GOT3 (cell line): Measurements from ENCODE around the gene ZSWIM5.
"Not testable (repeated sequence)": the region's sequence is repeated elsewhere in the genome, so short reads cannot be mapped to it uniquely, and the experiment has no call there.

ENCODE experiments used
- DNase-seq: peaks from one replicate; lab custom pipeline; 2025; ENCODE audit warnings: mixed read lengths; lab: John Stamatoyannopoulos, UW

Gene ZSWIM5

DNA sequence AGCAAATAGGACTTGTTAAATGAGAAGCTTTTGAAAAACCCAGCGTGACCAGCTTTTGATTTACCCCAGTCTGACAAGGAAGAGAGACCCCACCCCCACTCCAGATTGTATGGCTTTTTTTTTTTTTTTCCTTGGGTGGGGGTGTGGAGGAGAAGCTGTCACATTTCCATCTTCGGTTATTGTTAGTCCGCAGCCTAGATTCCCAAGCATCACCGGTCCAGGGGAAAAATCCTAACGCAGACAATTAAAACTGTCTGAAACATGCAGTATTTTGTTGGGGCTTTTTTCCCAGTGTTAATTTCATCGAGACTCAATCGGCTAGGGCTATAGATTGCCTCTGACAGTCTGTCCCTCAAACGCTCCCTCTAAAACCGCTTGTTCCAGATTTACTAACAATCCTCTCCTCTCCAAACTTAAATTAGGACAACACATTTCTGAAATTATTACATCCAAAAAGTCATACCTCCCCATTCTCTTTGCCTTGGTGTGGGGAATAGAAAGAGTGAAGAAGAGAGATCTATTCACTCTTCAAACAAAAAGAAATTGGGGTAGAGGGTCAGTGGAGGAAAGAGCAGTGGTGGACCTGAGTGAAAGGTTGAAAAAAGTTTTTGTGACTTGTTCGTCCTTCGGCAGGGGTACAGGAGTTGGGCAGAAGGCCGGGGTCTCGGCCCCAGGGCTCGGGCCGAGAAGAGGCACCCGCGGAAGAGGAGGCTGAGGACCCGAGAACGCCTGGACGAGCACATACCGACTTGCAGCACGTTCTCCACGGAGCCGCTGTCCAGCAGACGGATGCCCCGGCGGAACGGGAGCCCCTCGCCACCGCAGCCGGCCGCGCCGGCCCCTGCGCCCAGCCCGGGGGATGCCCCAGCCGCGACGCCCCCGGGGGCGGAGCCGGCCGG, 1.1 kb downstream of the ZSWIM5 start:
- no peak for DNase-seq

DNA sequence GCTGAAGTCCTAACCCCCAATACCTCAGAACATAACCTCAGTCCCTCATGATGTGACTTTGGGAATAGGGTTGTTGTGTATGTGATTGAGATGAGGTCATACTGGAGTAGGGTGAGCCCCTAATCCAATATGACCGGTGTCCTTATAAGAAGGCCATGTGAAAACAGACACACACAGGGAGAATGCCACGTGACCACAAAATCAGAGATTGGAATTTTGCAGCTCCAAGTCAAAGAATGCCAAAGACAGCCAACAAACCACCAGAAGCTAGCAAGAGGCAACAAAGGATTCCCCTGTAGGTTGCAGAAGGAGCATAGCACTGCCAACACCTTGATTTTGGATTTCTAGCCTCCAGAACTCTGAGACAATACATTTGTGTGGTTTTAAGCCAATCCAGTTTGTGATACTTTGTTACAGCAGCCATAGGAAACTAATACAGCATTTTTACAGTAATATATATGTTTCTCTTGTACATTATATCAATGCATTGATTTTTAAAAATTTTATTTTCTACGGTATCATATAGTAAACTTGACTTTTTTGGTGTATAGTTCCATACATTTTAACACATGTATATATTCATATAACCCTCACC, 5.4 kb downstream of the ZSWIM5 start:
- no peak for DNase-seq

DNA sequence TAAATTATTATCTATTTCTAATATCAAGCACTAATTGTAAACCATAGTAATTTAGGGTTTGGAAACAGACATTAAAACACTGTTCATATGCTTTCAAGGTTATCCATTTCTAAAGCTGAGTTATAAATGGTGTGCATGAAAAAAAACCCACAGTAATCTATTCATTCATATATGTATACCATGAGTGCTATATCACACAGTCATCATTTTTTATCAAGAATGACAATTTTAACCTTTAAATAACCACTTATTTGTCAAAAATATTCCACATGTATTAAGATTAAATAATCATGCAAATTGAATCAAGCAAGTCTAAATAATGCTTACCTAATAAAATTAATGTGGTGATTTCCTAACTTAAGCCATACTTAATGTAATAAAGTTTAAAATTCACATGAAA, 6.0 kb downstream of the ZSWIM5 start:
- DNase-seq = no peak

DNA sequence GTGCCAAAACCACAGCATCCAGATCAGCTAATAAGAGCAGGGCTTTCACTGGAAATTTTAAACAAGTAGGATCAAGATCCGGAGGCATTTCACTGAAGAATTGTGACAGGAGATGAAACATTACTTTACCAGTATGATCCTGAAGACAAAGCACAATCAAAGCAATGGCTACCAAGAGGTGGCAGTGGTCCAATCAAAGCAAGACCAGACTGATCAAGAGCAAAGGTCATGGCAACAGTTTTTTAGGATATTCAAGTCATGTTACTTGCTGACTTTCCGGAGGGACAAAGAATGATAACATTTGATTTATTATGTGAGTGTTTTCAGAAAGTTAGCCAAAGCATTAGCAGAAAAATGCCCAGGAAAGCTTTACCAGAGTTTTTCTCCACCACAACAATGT, 8.2 kb downstream of the ZSWIM5 start:
- no peak for DNase-seq

DNA sequence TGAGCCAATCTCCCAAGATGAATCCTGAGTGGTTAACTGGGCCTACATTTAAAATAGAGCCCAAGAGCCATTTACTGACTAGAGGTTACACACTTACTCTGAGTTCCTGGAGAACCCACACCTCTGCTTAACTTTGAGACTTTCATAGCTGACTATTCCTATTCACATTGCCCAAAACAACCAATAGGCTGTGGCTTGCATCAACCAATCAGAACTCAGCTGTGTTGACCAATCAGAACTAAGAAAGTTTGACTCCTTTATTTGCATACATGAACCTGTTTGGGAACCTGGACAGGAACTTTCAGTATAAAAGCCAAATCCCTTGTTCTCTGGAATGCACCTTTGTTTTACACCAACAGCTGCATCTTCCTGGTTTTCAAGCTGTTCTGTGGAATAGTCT, 9.5 kb downstream of the ZSWIM5 start:
- no peak for DNase-seq

DNA sequence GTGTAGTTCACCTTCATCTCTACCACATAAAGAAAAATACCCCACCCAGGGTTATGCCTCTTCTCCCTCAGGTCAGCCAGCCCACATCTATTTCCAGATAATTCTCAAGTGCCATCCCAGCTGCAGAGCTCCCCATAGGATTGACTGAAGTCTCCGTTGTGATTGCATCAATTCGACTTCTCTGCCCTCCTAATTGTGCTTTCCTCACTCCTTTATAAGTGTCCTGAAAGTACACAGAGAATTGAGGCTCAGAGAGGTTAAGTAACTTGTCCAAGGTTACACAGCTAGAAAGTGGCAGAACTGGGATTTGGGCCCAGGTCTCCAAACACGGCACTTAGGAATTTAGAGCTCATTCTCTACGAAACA, 15.0 kb downstream of the ZSWIM5 start:
- no peak for DNase-seq

DNA sequence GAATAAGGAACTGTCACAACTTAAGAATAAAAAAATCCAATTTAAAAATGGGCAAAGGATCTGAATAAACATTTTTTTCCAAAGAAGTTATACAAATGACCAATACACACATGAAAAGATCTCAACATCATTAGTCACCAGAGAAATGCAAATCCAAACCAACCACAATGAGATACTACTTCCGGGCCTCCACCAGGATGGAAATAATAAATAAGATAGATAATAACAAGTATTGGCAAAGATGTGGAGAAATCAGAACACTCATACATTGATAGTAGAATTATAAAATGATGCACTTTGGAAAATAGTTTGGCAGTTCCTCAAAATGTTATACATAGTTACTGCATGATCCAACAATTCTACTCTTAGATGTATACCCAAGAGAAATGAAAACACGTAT, 18.7 kb downstream of the ZSWIM5 start:
- DNase-seq = no peak

DNA sequence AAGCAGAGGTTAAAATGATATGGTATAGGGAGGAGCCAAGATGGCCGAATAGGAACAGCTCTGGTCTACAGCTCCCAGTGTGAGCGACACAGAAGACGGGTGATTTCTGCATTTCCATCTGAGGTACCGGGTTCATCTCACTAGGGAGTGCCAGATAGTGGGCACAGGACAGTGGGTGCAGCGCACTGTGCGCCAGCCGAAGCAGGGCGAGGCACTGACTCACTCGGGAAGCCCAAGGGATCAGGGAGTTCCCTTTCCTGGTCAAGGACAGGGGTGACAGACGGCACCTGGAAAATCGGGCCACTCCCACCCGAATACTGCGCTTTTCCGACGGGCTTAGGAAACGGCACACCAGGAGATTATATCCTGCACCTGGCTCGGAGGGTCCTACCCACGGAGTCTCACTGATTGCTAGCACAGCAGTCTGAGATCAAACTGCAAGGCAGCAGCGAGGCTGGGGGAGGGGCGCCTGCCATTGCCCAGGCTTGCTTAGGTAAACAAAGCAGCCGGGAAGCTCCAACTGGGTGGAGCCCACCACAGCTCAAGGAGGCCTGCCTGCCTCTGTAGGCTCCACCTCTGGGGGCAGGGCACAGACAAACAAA, 26.4 kb downstream of the ZSWIM5 start:
- DNase-seq = not testable (repeated sequence)

DNA sequence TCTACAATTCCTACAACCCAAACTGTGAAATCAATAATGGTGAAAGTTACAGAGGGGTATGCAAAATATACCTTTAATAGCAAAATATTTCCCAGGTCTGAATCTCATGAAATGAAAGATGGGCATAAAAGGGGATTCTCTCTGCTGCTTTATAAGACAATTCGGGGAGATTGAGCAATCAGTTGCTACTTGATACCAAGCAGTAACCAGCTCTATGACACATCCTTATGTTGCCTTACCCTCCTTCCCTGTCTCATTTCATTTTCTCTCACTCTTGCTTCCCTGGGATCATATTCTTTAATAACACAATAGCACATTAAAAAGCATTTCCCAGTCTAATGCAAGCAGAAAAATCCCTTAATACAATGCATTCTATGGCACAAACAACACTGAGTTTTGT, 29.0 kb downstream of the ZSWIM5 start:
- no peak for DNase-seq

DNA sequence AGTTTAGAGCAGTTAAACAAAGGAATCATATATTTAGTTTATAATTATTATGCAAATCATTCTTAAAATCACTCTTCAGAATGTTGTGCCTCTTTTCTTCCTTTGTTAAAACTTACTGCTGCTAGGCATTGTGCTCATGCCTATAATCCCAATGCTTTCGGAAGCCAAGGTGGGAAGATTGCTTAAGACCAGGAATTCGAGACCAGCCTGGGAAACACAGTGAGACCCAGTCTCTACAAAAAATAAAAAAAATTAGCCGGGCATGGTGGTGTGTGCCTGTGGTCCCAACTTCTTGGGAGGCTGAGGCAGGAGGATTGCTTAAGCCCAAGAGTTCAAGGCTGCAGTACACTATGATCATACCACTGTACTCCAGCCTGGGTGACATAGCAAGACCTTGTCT, 33.6 kb downstream of the ZSWIM5 start:
- DNase-seq = no peak

DNA sequence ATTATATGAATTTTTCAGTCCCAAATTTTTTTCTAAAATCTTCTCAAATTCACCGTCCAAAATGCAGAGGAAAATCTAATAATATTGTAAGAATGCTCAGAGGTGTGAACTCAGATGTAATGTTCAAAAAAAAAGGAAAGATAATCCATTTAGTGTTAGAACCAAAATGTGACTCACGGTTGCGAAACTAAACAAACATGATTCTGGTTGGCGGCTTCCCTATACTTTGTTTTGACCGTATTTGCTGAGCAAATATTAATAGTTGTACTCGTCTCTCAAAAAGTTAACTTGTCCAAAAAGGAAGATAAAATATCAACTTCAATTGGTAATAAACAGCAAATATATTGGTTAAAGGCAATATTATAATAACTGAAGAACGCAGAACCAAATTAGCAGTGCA, 34.4 kb downstream of the ZSWIM5 start:
- DNase-seq = no peak

DNA sequence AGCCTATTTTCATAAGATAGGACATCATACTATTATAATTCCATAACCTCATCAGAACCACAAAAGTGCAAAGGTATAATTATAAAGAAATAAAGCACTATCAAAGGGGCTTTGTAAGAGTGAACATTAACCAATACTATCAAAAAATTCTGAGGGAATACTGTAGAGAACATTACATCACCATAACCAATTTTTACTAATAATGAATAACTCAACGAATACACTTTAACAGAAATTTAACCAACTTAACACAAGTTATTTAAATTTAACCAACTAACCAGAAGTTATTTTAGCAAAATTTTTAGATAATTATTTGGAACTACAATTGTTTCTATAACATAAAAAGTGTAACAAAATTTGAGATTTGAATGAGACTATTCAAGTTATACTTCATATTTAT, 34.8 kb downstream of the ZSWIM5 start:
- no peak for DNase-seq

DNA sequence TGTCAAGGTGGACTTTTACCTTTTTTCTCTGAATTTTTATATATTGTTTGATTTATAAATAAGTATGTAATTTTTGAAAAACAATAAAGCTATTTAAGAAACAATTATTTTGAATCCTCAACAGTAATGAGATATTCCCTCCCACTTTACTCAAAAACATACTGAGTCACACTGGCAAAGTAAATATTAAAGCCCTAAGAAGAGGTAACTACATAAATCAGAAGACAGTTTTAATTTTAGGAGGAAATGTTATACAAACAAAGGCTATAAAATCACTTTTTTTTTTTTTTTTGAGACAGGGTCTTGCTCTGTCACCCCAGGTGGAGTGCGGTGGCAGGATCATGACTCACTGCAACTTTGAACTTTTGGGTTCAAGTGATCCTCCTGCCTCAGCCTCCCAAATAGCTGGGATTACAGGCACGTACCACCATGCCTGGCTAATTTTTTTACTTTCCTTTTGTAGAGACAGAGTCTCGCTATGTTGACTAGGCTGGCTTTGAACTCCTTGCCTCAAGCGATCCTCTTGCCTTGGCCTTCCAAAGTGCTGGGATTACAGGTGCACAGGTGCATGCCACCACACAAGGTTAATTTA, 36.2 kb downstream of the ZSWIM5 start:
- DNase-seq = no peak

DNA sequence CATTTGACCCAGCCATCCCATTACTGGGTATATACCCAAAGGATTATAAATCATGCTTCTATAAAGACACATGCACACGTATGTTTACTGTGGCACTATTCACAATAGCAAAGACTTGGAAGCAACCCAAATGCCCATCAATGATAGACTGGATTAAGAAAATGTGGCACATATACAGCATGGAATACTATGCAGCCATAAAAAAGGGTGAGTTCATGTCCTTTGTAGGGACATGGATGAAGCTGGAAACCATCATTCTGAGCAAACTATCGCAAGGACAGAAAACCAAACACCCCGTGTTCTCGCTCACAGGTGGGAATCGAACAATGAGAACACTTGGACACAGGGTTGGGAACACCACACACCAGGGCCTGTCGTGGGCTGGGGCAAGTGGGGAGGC, 38.5 kb downstream of the ZSWIM5 start:
- not testable (repeated sequence) for DNase-seq

DNA sequence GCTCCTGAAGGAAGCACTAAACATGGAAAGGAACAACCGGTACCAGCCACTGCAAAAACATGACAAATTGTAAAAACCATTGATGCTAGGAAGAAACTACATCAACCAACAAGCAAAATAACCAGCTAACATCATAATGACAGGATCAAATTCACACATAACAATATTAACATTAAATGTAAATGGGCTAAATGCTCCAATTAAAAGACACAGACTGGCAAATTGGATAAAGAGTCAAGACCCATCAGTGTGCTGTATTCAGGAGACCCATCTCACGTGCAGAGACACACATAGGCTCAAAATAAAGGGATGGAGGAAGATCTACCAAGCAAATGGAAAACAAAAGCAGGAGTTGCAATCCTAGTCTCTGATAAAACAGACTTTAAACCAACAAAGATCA, 42.1 kb downstream of the ZSWIM5 start:
- DNase-seq = not testable (repeated sequence)

DNA sequence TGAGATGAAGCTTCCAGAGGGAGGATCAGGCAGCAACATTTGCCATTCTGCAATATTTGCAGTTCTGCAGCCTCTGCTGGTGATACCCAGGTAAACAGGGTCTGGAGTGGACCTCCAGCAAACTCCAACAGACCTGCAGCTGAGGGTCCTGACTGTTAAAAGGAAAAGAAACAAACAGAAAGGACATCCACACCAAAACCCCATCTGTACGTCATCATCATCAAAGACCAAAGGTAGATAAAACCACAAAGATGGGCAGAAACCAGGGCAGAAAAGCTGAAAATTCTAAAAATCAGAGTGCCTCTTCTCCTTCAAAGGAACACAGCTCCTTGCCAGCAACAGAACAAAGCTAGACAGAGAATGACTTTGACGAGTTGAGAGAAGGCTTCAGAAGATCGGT, 43.3 kb downstream of the ZSWIM5 start:
- not testable (repeated sequence) for DNase-seq

DNA sequence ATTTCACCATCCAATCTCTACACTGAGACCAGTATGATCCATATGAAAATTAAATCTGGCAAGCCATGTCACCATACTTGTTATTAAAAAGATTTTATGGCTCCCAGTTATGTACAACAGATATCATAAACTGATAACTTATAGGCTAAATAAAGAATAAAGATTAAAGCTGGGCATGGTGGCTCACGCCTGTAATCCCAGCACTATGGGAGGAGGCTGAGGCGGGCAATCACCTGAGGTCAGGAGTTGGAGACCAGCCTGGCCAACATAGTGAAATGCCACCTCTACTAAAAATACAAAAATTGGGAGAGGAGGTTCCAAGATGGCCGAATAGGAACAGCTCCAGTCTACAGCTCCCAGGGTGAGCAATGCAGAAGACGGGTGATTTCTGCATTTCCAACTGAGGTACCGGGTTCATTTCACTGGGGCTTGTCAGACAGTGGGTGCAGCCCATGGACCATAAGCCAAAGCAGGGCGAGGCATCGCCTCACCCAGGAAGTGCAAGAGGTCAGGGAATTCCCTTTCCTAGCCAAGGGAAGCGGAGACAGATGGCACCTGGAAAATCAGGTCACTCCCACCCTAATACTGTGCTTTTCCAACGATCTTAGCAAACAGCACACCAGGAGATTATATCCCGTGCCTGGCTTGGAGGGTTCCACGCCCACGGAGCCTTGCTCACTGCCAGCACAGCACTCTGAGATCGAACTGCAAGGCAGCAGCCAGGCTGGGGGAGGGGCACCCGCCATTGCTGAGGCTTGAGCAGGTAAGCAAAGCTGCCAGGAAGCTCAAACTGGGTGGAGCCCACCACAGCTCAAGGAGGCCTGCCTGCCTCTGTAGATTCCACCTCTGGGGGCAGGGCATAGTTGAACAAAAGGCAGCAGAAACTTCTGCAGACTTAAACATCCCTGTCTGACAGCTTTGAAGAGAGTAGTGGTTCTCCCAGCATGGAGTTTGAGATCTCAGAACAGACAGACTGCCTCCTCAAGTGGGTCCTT, 44.1 kb downstream of the ZSWIM5 start:
- not testable (repeated sequence) for DNase-seq

DNA sequence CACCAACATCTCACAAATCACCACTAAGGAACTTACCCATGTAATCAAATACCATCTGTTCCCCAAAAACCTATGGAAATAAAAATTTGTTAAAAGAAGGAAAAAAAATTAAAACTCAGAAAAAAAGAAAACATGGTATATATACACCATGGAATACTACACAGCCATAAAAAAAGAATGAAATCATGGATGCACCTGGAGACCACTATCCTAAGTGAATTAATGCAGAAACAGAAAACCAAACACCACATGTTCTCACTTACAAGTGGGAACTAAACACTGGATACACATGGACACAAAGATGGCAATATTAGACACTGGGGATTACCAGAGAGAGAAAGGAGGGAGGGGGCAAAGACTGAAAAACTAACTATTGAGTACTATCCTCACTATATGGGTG, 50.4 kb downstream of the ZSWIM5 start:
- no peak for DNase-seq

DNA sequence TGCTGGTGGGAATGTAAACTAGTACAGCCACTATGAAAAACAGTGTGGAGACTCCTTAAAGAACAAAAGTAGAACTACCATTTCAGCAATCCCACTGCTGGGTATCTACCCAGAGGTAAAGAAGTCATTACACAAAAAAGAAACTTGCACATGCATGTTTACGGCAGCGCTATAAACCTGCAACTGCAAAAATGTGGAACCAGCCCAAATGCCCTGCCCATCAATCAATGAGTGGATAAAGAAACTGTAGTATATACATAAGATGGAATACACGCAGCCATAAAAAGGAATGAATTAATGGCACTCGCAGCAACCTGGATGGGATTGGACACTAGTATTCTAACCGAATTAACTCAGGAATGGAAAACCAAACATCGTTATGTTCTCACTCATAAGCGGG, 51.0 kb downstream of the ZSWIM5 start:
- no peak for DNase-seq

DNA sequence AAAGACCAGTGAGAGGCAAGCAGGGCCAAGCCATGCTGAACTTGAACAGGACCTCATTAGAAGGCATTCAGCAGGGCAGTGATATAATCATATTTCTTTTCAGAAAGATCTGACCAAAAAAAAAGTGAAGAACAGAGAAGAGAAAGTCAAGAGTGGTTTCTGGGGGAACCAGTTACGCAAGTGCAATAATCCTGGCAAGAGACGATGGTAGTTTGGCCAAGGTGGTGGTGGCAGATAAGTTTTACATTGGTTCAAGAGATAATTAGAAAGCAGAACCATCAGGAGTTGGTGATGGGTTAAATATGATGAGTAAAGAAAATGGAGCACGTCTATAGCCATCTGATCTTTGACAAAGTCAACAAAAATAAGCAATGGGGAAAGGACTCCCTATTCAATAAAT, 54.3 kb downstream of the ZSWIM5 start:
- DNase-seq = no peak

DNA sequence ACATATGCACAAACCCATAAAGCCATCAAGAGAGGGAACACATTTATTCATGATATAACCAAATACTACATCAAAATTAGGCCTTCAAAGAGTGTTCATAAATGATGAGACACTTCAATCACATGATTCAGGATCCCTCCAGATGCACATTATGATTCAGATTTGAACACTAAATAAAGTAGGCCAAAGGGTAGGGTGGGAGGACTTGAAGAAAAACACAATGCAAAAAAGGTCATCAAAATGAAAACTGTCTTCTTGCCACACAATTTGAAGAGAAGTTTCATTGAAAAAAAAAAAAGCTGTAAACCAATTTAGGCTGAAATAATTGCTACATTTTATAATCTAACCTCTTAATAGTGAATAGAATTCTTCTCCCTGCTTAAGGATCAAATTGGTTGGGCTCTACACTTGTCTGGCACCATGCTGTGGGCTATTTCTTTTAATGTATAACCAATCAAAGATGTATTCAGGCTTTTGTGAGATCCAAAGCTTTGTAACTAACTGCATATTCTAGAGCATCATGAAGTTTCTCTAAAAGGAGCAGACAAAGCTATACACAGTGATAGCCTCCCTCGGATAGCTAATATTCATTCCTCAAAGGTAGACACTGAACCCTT, 58.1 kb downstream of the ZSWIM5 start:
- DNase-seq = no peak
